H9 (cell line): Measurements from ENCODE around the gene SLC35F6. TPM values are rescaled to one million over a fixed set of nuclear protein-coding genes. Genes with fewer than 3 reads are reported as not detected.

Source experiments
- DNase-seq: peaks from one replicate; pipeline ENCODE4 v3.0.0-alpha.2; 2017
- H2AFZ ChIP-seq: one replicate; pipeline ENCODE4 v1.6.1; 2013; ENCODE audit warnings: mild to moderate bottlenecking, low read length, control low read depth, moderate library complexity
- H2AK5ac ChIP-seq: 2 replicates; pipeline ENCODE4 v1.6.1; 2013; ENCODE audit warnings: low read length, control low read depth, mixed read lengths; ENCODE audit not compliant: insufficient read length
- H2BK120ac ChIP-seq: one replicate; pipeline ENCODE4 v1.6.1; 2013; ENCODE audit warnings: low read depth, mild to moderate bottlenecking, low read length, control low read depth, inconsistent platforms; ENCODE audit not compliant: poor library complexity, severe bottlenecking
- H2BK12ac ChIP-seq: 2 replicates; pipeline ENCODE4 v1.6.1; 2013; ENCODE audit warnings: low read length, control low read depth, mixed read lengths, low read depth; ENCODE audit not compliant: insufficient read length
- H2BK15ac ChIP-seq: 2 replicates; pipeline ENCODE4 v1.6.1; 2013; ENCODE audit warnings: low read depth, low read length, control low read depth
- H2BK20ac ChIP-seq: one replicate; pipeline ENCODE4 v1.6.1; 2013; ENCODE audit warnings: low read depth, mild to moderate bottlenecking, low read length, control low read depth, inconsistent platforms; ENCODE audit not compliant: poor library complexity, severe bottlenecking
- H2BK5ac ChIP-seq: 2 replicates; pipeline ENCODE4 v1.6.1; 2013; ENCODE audit warnings: low read length, control low read depth, mixed read lengths; ENCODE audit not compliant: insufficient read length
- H3K14ac ChIP-seq: 2 replicates; pipeline ENCODE4 v1.6.1; 2013; ENCODE audit warnings: low read length, control low read depth; ENCODE audit not compliant: insufficient read depth
- H3K18ac ChIP-seq: 2 replicates; pipeline ENCODE4 v1.6.1; 2013; ENCODE audit warnings: low read depth, mild to moderate bottlenecking, mixed read lengths, low read length, control low read depth; ENCODE audit not compliant: insufficient read length
- H3K23ac ChIP-seq: 2 replicates; pipeline ENCODE4 v1.6.1; 2013; ENCODE audit warnings: low read length, control low read depth, mixed read lengths, low read depth; ENCODE audit not compliant: insufficient read length
- H3K23me2 ChIP-seq: 2 replicates; pipeline ENCODE4 v1.6.1; 2013; ENCODE audit warnings: low read depth, mild to moderate bottlenecking, mixed read lengths, low read length, control low read depth; ENCODE audit not compliant: insufficient read length, poor library complexity, severe bottlenecking
- H3K27ac ChIP-seq: 2 replicates; pipeline ENCODE4 v1.5.1; 2013; ENCODE audit warnings: low read length, control low read depth, mixed read lengths, low read depth; ENCODE audit not compliant: insufficient read length
- H3K27me3 ChIP-seq: 2 replicates; pipeline ENCODE4 v1.6.1; 2013; ENCODE audit warnings: low read length, control low read depth, inconsistent platforms; ENCODE audit not compliant: insufficient read depth
- H3K4ac ChIP-seq: 2 replicates; pipeline ENCODE4 v1.6.1; 2013; ENCODE audit warnings: low read depth, mild to moderate bottlenecking, control low read depth, inconsistent platforms, low read length, moderate library complexity
- H3K4me1 ChIP-seq: 2 replicates; pipeline ENCODE4 v1.6.1; 2013; ENCODE audit warnings: low read length, control low read depth, inconsistent platforms; ENCODE audit not compliant: insufficient read depth
- H3K4me2 ChIP-seq: 2 replicates; pipeline ENCODE4 v1.6.1; 2013; ENCODE audit warnings: low read length, control low read depth, mixed read lengths; ENCODE audit not compliant: insufficient read length, insufficient read depth
- H3K56ac ChIP-seq: 2 replicates; pipeline ENCODE4 v1.6.1; 2013; ENCODE audit warnings: low read depth, mild to moderate bottlenecking, mixed read lengths, low read length, control low read depth; ENCODE audit not compliant: insufficient read length
- H3K79me1 ChIP-seq: 2 replicates; pipeline ENCODE4 v1.6.1; 2013; ENCODE audit warnings: low read depth, mild to moderate bottlenecking, moderate library complexity, low read length, control low read depth, inconsistent platforms; ENCODE audit not compliant: insufficient read depth, poor library complexity, severe bottlenecking
- H3K79me2 ChIP-seq: 2 replicates; pipeline ENCODE4 v1.6.1; 2013; ENCODE audit warnings: low read length, control low read depth, inconsistent platforms; ENCODE audit not compliant: insufficient read depth
- H3K9ac ChIP-seq: 2 replicates; pipeline ENCODE4 v1.6.1; 2013; ENCODE audit warnings: low read length, control low read depth, mixed read lengths; ENCODE audit not compliant: insufficient read length; ENCODE audit errors: extremely low read depth
- H3K9me3 ChIP-seq: one replicate; pipeline ENCODE4 v1.6.1; 2013; ENCODE audit warnings: low read depth, low read length, inconsistent platforms; ENCODE audit not compliant: control insufficient read depth
- H3T11ph ChIP-seq: one replicate; pipeline ENCODE4 v1.6.1; 2013; ENCODE audit warnings: mild to moderate bottlenecking, low read length, control low read depth, inconsistent platforms
- H4K20me1 ChIP-seq: one replicate; pipeline ENCODE4 v1.6.1; 2013; ENCODE audit not compliant: control insufficient read depth, insufficient read length, insufficient read depth
- H4K5ac ChIP-seq: 2 replicates; pipeline ENCODE4 v1.6.1; 2013; ENCODE audit warnings: low read depth, mild to moderate bottlenecking, mixed read lengths, low read length, control low read depth; ENCODE audit not compliant: insufficient read length
- H4K8ac ChIP-seq: replicated peaks from 2 replicates; pipeline ENCODE4 v1.6.1; 2013; ENCODE audit warnings: low read length, control low read depth, mixed read lengths, low read depth; ENCODE audit not compliant: insufficient read length
- H4K91ac ChIP-seq: 2 replicates; pipeline ENCODE4 v1.6.1; 2013; ENCODE audit warnings: low read depth, mild to moderate bottlenecking, moderate library complexity, mixed read lengths, low read length, control low read depth; ENCODE audit not compliant: insufficient read length
- H3K27ac Mint-ChIP-seq, 3 experiments: 2 replicates in 2 of 3; 3 replicates in 1 of 3; pipeline ENCODE4 v1.8.0; 2020 to 2021; ENCODE audit warnings: mixed read lengths in 3 of 3, mild to moderate bottlenecking in 1 of 3, moderate library complexity in 1 of 3
- H3K27me3 Mint-ChIP-seq: 2 replicates; pipeline ENCODE4 v1.8.0; 2021; ENCODE audit warnings: low read depth, mild to moderate bottlenecking, moderate library complexity, mixed read lengths
- H3K36me3 Mint-ChIP-seq, 3 experiments: 2 replicates in 2 of 3; 3 replicates in 1 of 3; pipeline ENCODE4 v1.8.0; 2020 to 2021; ENCODE audit warnings: low read depth in 3 of 3, mixed read lengths in 3 of 3; ENCODE audit not compliant: insufficient read depth in 1 of 3
- H3K4me1 Mint-ChIP-seq, 2 experiments: 2 replicates each; pipeline ENCODE4 v1.8.0; 2020; ENCODE audit warnings: mixed read lengths in 2 of 2
- H3K4me3 Mint-ChIP-seq, 2 experiments: 2 replicates in 1 of 2; 3 replicates in 1 of 2; pipeline ENCODE4 v1.8.0; 2020 to 2021; ENCODE audit warnings: mild to moderate bottlenecking in 2 of 2, mixed read lengths in 2 of 2, moderate library complexity in 1 of 2
- H3K9me3 Mint-ChIP-seq, 2 experiments: 2 replicates in 1 of 2; 3 replicates in 1 of 2; pipeline ENCODE4 v1.8.0; 2020; ENCODE audit warnings: mild to moderate bottlenecking in 2 of 2, mixed read lengths in 2 of 2, moderate library complexity in 1 of 2
- WGBS: extraction: QIAGEN DNeasy Blood & Tissue Kit; methylation state at CpG from one replicate; pipeline ENCODE4 v1.1.7; 2013; ENCODE audit warnings: missing lambda C conversion rate, low lambda C conversion rate, mixed read lengths; ENCODE audit not compliant: insufficient read length; ENCODE audit errors: extremely low coverage; 5-methylcytosine and 5-hydroxymethylcytosine counted together
- total RNA-seq: library from RNA; stranded (reverse); gene quantifications from 2 replicates; pipeline ENCODE4 v1.2.1, GENCODE V29; 2021
- TF ChIP-seq, protein P1 (sequence below): fragments of 200-600 bp; sonication (generic); conservative IDR thresholded peaks from 3 replicates; pipeline ENCODE4 v1.8.0; 2021; ENCODE audit warnings: antibody characterized with exemption, mild to moderate bottlenecking

The SLC35F6 gene
- total RNA-seq, 1 experiment from 2014 or later: 15.7 TPM

DNA sequence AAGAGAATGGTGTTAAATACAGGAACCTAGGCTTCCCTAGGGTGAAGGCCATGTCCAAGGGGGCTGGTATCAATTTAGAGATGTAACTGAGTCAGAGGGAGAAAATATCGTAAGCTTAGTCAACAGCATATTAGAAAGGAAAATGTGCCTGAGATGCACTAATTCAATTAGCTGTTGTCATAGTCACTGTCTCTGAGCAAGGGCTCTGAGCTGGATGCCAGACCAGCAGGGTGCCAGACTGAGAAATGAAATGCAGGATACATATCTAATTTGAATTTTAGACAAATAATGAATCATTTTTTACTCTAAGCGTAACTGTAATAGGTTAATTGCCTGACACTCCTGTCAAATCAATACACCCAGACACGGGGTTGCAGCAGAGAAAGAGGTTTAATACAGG is 11.4 kb upstream of the SLC35F6 start:
- no peak overlapping the region for H3K23ac ChIP-seq
- H3T11ph ChIP-seq: no peak overlapping the region
- no peak overlapping the region for H2AK5ac ChIP-seq
- WGBS: no CpG with 5 or more reads among the region's 3 CpGs
- Mint-ChIP-seq H3K9me3 (peaks cover 8 to 9% of the 10 kb centered on the region in 2 experiments), H3K36me3 (peaks cover 4 to 10% (median 5%) of the 10 kb centered on the region in 3 experiments; a peak in 5 of 7 replicates), H3K27me3 (peaks cover 76% of the 10 kb centered on the region), H3K4me1 (peaks cover 53 to 62% of the 10 kb centered on the region in 2 experiments), H3K27ac (no peak overlapping the region), H3K4me3 (no peak overlapping the region)
- no peak overlapping the region for H2BK12ac ChIP-seq
- no peak overlapping the region for H4K5ac ChIP-seq
- H3K9ac ChIP-seq: no peak overlapping the region
- peaks cover 4% of the 10 kb centered on the region; the same call in 1 of the 2 replicates for H3K27me3 ChIP-seq
- no peak overlapping the region for H3K4me2 ChIP-seq
- H4K8ac ChIP-seq: no peak overlapping the region
- no peak for DNase-seq
- H3K23me2 ChIP-seq: no peaks in the 10 kb centered on the region
- no peaks in the 10 kb centered on the region for H4K20me1 ChIP-seq
- no peak overlapping the region for H2BK20ac ChIP-seq
- H2AFZ ChIP-seq: no peak overlapping the region
- H2BK5ac ChIP-seq: no peak overlapping the region
- H3K56ac ChIP-seq: no peak overlapping the region
- H3K14ac ChIP-seq: no peak overlapping the region
- H3K79me1 ChIP-seq: no peaks in the 10 kb centered on the region
- no peaks in the 10 kb centered on the region for H3K9me3 ChIP-seq
- no peaks in the 10 kb centered on the region for H3K79me2 ChIP-seq
- no peak overlapping the region for H2BK15ac ChIP-seq
- H3K4me1 ChIP-seq: peaks cover 7% of the 10 kb centered on the region
- TF ChIP-seq, protein P1, sequence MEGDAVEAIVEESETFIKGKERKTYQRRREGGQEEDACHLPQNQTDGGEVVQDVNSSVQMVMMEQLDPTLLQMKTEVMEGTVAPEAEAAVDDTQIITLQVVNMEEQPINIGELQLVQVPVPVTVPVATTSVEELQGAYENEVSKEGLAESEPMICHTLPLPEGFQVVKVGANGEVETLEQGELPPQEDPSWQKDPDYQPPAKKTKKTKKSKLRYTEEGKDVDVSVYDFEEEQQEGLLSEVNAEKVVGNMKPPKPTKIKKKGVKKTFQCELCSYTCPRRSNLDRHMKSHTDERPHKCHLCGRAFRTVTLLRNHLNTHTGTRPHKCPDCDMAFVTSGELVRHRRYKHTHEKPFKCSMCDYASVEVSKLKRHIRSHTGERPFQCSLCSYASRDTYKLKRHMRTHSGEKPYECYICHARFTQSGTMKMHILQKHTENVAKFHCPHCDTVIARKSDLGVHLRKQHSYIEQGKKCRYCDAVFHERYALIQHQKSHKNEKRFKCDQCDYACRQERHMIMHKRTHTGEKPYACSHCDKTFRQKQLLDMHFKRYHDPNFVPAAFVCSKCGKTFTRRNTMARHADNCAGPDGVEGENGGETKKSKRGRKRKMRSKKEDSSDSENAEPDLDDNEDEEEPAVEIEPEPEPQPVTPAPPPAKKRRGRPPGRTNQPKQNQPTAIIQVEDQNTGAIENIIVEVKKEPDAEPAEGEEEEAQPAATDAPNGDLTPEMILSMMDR: no peak
- H3K18ac ChIP-seq: no peak overlapping the region
- no peak overlapping the region for H3K27ac ChIP-seq
- no peak overlapping the region for H4K91ac ChIP-seq
- no peak overlapping the region for H3K4ac ChIP-seq
- no peak overlapping the region for H2BK120ac ChIP-seq
